ENCODE results near the gene MNAT1.

Gene MNAT1

DNA sequence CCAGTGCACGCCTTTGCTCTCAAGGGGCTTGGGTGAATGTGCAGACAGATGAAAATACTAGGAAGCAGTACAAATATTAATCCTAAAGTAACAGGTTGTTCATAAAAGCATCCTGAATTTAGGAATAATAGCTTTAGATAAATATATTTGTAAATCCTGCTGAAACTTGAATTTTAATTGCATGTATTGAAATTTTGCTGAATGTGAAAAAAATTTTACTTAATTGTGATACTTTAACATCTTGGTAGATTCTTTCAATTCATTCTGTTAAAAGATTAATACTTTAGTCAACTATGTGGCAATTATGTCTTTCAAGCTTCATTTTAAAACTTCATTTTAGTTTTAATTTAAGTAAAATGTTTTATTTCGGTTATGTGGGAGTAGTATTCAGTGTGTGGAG is 251.9 kb downstream of the MNAT1 start:
- H3K27ac ChIP-seq, result no peak overlapping the region
- no peak for DNase-seq (ENCODE audit: low read depth, low spot score)

DNA sequence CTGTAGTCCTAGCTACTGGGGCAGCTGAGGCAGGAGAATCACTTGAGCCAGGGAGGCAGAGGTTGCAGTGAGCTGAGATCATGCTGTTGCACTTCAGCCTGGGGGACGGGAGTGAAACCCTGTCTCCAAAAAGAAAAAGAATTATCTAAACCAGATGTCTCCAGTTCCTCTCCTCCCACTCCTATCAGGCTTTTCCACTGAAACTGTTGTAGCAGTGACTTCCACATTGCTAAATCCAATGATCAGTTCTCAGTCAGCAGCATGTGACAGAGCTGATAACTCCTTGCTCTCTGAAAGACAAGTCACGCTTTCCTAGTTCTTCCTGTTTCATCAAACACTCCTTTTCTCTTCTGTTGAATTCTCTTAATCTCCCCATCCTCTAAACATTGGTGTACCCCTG is 255.0 kb downstream of the MNAT1 start:
- no peak for DNase-seq (ENCODE audit: low read depth, low spot score)
- no peak overlapping the region for H3K27ac ChIP-seq

DNA sequence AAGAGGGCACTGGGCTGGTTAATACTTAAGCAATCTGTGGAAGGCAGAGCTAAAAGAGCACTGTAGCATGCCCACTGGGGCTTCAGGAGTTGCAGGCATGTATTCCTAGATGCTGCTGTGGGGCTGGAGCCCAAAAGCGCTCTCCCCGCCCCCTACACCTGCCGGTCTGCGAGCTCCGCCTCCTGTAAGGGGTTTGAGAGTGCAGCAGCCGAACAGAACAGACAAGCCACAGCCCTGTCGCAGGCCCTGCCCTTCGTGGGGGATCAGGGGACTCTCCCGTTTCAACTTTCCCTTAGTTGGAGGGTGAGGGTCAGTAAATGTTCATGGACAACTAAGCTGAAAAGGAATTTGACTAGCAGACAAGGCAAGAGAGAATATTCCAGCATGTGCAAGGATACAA is 264.1 kb downstream of the MNAT1 start:
- no peak overlapping the region for H3K27ac ChIP-seq
- DNase-seq (ENCODE audit: low read depth, low spot score), result no peak

DNA sequence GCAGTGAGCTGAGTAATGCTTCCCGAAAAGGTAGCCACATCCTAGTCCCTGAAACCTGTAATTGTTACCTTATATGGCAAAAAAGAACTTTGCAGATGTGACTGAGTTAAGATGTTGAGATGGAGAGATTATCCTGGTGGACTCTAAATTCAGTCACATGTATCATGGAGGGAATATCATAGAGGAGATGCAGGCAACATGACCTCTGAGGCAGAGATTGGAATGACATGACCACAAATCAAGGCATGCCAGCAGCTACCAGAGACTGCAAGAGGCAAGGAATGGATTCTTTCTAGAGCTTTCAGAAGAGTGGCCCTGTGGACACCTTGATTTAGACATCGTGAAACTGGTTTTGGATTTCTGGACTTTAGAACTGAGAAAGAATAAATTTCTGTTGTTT is 265.0 kb downstream of the MNAT1 start:
- DNase-seq (ENCODE audit: low read depth, low spot score), result no peak
- H3K27ac ChIP-seq, result no peak overlapping the region

DNA sequence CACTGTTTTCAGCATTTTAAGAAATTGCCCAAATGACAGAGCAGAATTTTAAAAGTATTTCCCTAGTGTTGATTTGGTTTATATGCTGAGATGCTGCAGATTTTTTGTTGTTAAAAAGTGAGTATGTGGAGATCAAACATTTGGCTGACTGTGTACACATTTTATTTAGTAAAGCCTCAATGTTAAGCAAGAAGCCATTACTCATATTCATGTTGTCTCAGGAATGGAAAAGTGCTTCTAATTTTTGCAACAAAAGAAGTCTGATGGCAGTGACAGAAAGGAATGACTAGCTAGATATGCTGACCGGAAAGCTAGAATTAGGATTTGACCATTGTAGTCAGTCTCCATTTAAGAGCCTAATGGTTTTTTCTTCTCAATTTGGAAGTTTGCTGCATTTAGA is 269.0 kb downstream of the MNAT1 start:
- H3K27ac ChIP-seq, result no peak overlapping the region

DNA sequence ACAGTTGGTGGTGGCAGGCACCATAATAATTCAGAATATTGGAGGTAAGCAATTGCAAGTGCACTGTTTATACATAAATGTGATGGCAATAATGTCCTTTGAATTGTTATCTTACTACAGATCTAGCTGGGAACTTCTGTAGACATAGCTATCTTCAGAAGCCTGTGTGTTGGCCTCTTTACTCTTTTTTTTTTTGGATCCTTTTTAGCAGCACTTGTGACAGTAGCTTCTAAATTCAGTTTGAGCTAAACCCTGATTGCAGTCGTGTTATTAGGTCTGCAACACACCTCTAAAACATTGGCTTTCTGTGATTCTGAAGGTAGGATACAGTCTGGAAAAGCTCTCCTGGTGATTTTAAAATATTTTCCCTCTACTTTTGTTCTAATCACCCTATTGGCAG is 285.0 kb downstream of the MNAT1 start:
- no peak for DNase-seq (ENCODE audit: low read depth, low spot score)
- H3K27ac ChIP-seq, result no peak overlapping the region

More for the DNA sequence above, 269.0 kb downstream of the MNAT1 start:
- no peak for DNase-seq (ENCODE audit: low read depth, low spot score)

All from epithelial cell of prostate (primary cell).